Epithelial cell of prostate (primary cell): ENCODE measurements around the gene STK31.
"Not testable (repeated sequence)": the region's sequence is repeated elsewhere in the genome, so short reads cannot be mapped to it uniquely, and the experiment has no call there.

ENCODE experiments used
- DNase-seq: peaks from one replicate; pipeline ENCODE4 v3.0.0-alpha.2; 2011; ENCODE audit warnings: low read depth, low spot score
- H3K27ac ChIP-seq: fragments of 450-650 bp; 2 replicates; pipeline ENCODE4 v1.5.1; 2017; ENCODE audit warnings: mild to moderate bottlenecking

STK31 gene, protein sequence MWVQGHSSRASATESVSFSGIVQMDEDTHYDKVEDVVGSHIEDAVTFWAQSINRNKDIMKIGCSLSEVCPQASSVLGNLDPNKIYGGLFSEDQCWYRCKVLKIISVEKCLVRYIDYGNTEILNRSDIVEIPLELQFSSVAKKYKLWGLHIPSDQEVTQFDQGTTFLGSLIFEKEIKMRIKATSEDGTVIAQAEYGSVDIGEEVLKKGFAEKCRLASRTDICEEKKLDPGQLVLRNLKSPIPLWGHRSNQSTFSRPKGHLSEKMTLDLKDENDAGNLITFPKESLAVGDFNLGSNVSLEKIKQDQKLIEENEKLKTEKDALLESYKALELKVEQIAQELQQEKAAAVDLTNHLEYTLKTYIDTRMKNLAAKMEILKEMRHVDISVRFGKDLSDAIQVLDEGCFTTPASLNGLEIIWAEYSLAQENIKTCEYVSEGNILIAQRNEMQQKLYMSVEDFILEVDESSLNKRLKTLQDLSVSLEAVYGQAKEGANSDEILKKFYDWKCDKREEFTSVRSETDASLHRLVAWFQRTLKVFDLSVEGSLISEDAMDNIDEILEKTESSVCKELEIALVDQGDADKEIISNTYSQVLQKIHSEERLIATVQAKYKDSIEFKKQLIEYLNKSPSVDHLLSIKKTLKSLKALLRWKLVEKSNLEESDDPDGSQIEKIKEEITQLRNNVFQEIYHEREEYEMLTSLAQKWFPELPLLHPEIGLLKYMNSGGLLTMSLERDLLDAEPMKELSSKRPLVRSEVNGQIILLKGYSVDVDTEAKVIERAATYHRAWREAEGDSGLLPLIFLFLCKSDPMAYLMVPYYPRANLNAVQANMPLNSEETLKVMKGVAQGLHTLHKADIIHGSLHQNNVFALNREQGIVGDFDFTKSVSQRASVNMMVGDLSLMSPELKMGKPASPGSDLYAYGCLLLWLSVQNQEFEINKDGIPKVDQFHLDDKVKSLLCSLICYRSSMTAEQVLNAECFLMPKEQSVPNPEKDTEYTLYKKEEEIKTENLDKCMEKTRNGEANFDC

DNA sequence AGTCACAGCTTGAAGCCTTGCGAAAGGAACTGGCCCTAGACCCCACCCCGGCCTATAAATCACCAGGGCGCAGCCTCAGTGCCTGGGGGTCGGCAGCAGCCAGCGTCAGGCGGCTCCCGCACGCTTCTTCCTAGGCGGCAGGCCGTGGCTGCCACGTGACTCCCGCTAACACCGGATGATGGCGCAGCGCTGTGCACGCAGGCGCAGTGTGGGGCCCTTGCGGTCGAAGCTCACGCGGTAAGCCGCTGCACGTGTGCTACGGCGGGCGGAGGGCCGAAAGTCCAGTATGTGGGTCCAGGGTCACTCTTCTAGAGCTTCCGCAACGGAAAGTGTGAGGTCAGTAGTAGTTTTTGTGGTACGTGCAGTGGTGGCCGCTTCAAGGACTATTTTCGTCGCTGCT, at the start of gene STK31:
STK31 (plus strand) TSS at position 220 of the 400 bp plus-strand sequence; CDS start at position 287, 67 bp downstream.
- no peak for DNase-seq
- no peak within 1 kb of the TSS for H3K27ac ChIP-seq

DNA sequence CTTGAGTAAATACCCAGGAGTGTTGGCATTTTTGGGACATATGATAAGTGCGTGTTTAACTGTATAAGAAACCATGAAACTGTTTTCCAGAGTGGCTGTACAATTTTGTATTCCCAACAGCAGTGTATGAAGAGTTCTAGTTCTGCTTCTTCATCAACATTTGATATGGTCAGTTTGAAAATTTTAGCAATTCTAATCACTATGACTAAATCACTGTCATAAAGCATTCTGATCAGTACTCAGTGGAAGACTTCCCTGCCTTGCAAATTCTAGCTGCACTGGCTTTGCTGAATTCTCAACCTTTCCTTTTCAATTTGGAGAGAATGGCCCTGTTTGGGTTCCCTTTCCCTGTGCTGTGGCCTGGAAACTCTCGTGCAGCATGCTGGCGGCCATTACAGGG, 48.6 kb upstream of the STK31 start:
- H3K27ac ChIP-seq, result no peak overlapping the region
- DNase-seq, result no peak

DNA sequence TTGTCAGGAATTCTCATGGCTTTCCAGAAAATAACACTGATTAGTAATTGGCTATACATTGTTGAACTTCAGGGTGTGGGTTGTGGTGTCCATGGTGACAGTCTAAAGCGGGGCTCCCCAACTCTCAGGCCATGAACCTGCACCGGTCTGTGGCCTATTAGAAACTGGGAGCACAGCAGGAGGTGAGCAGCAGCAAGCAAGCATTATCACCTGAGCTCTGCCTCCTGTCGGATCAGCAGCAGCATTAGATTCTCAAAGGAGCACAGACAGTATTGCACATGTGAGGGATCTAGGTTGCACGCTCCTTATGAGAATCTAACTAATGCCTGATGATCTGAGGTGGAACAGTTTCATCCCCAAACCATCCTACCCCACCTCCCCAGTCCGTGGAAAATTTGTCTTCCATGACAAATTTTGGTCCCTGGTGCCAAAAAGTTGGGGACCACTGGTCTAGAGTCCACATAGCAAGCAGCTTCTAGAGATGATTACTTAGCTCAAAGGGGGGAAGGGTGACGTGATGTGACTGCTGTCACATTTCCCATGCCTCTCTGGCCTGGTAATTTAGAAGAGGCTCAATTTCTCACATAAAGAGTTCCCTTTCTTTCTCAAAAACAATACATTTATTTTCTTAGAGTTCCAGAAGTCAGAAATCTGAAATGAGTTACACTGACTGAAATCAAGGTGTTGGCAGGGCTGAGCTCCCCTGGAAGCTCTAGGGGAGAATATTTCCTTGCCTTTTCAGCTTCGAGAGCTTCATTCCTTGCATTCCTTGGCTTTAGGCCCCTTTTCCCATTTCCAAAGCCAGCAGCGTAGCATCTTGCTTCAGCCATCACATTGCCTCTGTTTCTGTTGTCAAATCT, 47.7 kb upstream of the STK31 start:
- no peak for DNase-seq
- no peak overlapping the region for H3K27ac ChIP-seq

DNA sequence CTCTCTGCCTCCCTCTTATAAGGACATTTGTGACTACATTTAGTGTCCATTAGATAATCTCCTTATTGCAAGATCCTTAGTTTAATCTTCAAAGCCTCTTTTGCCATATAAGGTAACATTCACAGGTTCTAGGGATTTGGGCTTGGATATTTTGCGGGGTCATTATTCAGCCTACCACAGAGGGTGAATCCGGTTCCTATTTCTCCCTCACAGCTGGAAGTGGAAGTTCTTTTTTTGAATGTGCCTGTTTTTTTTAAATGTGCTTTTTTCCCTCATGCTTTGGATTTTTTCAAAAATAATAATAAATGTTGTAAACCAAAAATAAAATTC, 47.1 kb upstream of the STK31 start:
- no peak for DNase-seq
- H3K27ac ChIP-seq, result no peak overlapping the region

DNA sequence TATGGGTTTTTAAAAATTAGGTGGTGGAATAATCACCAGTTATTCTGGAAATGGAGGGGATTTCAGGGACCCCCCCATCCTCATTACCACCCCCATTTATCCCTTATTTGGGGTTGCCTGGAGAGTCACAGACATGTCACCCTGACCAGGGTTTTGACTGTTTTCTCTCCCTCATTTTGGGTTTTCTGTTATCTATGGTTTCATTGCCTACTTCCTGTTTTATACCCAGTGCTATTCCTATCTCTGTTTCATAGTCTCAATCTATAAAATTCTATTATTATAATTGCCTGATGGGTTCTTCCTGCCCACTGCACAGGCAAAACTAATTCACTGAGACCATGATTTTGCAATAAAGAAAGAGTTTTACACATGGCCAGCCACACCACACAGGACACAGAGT, 45.9 kb upstream of the STK31 start:
- DNase-seq, result no peak

DNA sequence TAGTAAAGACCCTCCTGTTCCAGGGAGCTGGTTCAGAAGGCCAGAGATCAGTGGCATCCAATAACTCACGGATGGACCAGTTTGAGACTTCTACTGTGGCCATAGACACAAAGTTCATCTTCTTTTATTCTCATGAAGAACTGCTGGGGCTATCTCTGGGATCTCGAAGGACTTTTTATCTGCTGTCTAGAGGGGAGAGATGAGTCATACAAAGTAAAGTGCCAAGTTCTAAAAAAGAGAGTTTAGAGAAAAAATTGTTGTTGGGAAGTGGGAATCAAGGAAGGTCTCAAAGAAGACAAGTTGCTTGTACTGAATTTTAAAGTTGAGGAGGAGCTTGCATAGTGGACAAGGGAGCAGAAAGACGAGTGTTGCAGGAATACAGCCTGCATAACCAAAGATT, 38.0 kb upstream of the STK31 start:
- H3K27ac ChIP-seq, result no peak overlapping the region
- DNase-seq, result no peak

More for the DNA sequence above, 45.9 kb upstream of the STK31 start:
- H3K27ac ChIP-seq, result no peak overlapping the region

DNA sequence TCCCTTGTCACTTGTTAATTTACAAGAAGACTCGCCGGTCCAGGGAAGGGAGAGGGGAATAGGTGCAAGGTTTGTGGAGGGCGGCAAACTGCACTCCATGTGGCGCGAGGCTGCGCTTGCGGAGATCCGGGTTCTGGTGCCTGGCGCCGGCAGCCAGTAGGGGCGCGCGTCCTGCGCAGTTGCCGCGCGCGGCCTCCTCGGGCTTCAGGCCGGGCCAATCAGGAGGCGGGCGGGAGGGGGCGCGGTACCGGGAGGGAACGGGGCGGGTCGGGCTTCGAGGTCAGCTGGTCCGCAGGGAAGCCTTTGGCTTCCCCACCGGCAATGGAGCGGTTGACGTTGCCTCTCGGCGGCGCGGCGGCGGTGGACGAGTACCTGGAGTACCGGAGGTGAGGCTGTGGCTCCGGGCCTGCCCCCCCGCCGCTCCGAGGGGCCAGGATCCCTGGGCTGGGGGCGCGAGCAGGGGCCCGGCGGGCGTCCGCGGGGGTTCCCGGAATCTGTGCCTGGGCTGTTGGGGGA, 30.1 kb upstream of the STK31 start, which contains the start of gene FAM221A:
FAM221A (plus strand) TSS at position 302 of the 516 bp plus-strand sequence; CDS start at position 322, 20 bp downstream.
- no peak within 1 kb of the TSS for H3K27ac ChIP-seq
- no peak for DNase-seq

DNA sequence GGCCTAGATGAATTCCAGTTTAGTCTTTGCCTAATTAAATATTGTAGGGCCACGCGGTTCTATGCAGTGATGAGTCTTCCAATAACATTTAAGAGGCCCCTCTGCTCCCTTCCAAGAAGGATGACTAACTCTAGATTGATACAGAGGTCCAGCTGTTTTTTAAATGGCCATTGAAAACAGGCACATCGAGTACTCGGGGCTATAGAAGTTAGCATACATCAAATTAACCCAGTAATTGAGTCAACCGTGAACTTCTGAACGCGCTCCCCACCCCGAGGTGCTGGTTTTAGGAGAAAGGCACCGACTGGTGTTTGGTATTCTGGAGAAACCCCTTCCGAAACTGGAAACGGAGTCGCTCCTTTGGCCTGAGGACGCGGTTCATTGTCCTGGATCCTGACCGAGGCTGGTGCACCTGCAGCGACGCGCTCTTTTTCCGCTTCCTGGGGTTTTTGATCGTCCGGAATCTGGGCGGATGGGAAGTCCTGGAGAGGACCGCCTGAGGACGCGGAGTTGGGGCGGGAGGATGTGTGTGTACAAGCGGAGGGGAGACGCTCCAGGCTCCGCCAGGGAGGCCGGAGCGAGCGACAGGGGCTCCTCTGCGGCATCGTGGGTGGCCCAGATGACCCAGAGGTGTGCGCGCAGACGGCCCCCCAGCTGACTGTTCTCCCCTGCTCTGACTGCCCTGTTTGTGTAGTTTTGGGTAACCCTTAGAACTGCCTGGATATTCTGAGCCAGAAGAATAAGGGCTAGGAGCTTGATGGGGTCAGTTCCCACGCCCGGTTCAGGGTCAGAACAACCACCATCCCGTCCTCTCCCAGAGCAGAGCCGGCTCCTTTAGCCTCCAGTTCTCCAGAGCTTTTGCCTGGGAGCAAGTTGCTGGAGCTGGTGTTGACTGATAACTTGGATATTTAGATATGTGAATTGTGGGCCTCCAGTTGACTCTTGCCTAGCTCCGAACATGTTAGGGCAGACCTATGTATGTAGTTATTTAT, 29.3 kb upstream of the STK31 start:
- no peak overlapping the region for H3K27ac ChIP-seq
- no peak for DNase-seq

DNA sequence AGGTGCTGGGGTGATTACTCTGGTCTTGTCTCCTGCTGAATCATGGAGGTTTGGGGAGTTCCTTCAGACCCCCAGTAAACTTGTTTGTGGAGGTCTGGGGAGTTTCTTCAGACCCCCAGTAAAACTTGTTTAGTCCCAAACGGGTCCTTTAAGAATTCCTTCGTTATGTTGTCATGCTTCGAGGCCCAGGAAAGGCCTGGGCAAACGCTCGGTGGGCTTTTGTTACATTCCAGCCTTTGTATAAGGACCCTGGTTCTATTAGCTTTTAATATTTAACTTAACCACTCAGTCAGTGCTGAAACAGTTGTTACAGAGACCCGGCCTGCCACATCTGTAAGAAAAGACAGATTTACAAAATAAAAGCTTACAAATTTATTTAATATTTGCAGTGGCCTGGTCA, 26.0 kb upstream of the STK31 start:
- DNase-seq, H3K27ac ChIP-seq: not testable (repeated sequence)

DNA sequence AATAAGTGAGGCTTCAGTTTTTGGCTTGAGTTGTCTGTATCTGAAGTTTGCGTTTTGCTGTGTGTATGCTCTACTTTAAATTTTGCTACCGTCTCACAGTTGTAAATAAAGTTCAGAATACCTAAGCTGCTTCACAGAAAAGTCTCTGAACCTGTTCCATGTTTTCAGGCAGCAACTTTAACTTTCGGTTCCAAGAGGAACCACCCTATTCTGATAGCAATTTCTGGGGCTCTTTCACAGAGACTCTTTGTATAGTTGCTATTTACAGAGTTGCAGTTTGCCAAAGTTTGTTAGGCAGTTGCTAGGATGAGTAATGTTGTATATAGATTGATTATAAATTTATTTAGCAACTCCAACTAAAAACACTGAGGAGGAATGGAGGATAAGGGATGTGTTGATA, 24.3 kb upstream of the STK31 start:
- no peak overlapping the region for H3K27ac ChIP-seq
- DNase-seq, result no peak

DNA sequence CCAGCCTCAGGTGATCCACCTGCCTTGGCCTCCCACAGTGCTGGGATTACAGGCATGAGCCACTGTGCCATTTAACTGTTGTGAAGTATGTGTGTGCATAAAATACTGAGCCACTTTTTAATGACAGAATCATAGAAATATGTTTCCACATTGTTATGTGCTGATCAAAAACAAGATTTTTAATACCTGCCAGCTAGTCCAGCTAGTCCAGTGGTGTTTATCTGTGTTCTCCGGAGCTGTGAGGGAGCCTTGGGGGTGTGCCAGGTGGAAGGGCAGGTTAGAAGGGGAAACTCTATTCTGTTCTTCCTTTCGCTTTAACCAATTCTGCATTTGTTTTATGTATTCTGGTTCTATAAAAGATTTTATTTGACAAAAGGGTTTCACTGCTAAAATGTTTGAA, 23.0 kb upstream of the STK31 start:
- no peak for DNase-seq

DNA sequence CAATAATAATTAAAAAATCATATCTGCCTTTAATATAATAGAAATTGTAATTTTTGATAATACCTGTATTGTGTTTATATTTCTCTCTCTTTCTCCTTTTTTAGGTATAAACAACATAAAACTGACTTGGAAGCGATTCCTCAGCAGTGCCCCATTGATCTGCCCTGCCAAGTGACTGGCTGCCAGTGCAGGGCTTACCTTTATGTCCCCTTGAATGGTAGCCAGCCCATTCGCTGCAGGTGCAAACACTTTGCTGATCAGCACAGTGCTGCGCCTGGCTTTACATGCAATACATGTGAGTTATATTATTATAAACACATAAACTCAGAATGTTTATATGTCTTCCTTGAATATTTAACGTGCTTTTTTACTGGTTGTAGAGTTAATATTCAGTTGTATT, 20.9 kb upstream of the STK31 start:
- no peak overlapping the region for H3K27ac ChIP-seq
- no peak for DNase-seq

More for the DNA sequence above, 23.0 kb upstream of the STK31 start:
- H3K27ac ChIP-seq, result peak overlapping the region; percentile 46

DNA sequence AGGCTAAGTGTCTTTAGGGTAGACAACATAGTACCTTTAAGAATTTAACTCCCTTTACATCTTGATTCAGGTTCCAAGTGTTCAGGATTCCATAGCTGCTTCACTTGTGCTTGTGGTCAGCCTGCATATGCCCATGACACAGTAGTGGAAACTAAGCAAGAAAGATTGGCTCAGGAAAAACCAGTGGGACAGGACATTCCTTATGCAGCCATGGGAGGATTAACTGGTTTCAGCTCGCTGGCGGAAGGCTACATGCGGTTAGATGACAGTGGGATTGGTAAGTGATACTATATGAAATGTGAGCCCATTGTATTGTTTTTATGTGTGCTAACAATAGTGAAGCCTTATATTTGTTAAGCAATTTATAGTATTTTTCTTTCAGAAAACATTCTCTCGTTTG, 18.7 kb upstream of the STK31 start:
- peak; percentile 50 for DNase-seq
- peak overlapping the region; percentile 52 for H3K27ac ChIP-seq

DNA sequence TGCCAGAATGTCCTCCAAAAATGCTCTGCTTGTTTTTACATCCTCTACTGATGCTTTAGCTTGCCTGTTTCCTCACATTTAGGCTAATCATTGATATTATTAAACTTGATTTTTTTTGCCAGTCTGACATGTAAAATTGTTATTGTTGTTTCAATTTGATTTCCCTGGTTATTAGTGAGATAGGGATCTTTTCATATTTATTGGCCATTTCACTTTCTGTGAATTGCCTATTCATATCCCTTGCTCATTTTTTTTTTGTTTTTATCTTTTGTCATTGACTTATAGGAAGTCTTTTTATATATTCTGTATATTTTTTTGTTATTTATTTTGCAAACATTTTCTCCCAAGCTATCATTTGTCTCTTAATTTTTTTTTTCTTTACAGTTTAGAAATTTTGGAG, 16.8 kb upstream of the STK31 start:
- DNase-seq, result no peak
- no peak overlapping the region for H3K27ac ChIP-seq

DNA sequence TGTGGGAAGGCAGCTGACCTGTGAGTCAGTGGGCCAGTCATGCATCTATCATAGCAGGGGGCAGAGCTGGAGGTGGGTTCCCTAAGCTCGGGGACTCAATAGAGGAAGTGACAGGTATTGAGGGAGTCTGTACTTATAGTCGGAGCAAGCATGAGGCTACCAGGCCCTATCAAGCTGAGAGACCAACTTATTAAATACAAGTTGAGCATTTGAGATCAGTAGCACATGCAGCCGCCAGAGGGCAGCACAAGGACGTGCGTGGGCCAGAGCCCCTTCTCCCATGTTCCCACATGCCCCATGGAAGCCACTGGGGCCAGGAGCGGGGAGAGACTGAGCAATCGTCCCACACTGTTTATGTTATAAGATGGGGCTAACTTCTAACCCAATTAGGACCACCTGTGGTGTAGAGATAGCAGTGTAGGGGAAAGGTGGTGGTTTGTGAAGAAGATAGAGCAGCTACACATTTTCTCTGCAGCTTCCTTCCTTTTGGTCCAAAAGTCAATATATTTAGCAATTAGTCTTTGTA, 13.0 kb upstream of the STK31 start:
- H3K27ac ChIP-seq, result no peak overlapping the region
- no peak for DNase-seq

DNA sequence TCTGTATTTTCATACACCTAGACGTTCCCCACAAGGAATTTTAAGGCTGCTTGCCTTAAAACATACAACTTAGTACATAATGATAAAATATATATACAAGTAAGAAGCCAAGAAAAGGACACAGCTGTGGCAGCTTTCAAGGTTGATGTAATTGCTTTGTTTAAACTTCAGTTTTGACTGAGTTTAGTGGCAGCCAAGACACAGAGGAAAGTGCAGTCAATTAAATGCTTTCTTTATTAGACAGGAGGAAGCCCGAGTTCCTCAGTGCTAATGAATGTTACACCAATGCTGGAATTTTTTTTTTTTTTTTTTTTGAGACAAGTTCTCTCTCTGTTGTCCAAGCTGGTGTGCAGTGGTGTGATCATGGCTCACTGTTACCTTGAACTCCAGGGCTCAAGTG, 11.2 kb upstream of the STK31 start:
- no peak overlapping the region for H3K27ac ChIP-seq
- no peak for DNase-seq

DNA sequence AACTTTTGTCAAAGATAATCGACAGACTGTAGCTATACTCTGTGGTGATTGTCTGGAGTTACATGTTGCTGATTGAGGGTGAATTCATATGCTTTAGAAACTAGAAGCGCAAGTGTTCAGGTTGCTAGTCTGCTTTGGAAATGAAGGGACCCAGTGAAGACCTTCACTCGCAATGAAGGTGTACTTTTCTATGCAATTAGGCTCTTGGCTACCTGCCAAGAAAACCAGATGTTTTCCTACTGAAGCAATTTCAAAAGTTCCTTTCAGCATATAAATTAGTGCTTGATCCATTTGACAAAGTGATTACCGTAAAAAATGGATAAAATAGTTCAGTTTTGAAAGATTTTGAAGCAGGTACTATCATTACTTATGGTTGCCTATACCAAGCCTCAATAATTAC, 10.0 kb upstream of the STK31 start:
- H3K27ac ChIP-seq, result no peak overlapping the region
- no peak for DNase-seq

DNA sequence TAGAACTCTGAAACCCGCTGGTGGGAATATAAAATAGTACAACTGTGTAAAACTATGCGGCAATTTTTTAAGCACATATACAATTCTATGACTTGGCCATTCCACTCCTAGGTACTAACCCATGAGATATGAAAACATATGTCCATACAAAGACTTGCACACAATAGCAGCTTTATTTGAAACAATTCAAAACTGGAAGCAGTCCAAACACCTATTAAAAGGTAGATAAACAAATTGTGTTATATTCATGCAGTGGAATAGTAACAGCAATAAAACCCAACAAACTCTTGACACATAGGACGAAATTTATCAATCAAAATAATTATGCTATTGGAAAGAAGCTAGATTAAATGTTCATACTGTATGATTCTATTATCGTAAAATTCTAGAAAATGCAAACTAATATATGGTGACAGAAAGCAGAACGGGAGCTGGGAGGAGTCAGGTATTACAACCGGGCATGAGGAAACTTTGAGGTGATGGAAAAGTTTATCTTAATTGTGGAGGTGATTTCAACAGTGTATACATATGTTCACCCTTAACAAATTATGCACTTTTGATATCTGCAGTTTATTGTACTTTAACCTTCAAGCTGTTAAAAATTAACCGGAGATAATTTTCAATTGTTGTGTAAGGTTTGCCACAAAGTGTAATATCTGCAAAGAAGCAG, 803 bp upstream of the STK31 start:
- DNase-seq, result no peak
- H3K27ac ChIP-seq, result no peak overlapping the region
